ENCODE results near the gene BDNF.
"Not testable (repeated sequence)": the region's sequence is repeated elsewhere in the genome, so short reads cannot be mapped to it uniquely, and the experiment has no call there.

The BDNF gene

DNA sequence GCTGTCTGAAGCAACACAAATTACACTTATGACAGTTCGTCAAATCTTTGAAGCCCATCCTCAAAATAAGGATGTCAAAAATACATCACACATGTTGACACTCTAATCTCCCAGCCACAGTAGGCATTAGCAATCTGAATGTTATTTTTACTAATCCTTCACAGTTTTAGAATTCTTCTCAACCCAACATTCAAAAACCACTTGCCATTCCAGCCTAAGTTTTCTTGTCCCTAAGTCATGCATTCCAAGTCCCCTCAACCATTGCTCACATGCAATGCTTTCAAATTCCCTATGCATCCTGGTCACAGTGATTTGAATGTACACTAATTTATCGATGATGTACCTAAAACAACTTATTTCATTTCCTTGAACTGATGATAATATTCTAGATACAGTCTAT lies 7.5 kb downstream of the BDNF start:
- no peaks in the 10 kb centered on the region for H3K36me3 ChIP-seq (ENCODE audit: insufficient read depth, low read length)
- no peak overlapping the region for H3K9ac ChIP-seq (ENCODE audit: low read depth, low read length)
- H3K4me3 ChIP-seq (ENCODE audit: low read length) = no peak overlapping the region
- H3K9me3 ChIP-seq (replicated peaks; ENCODE audit: low read length) = no peaks in the 10 kb centered on the region
- no peaks in the 10 kb centered on the region for H3K27me3 ChIP-seq (ENCODE audit: control insufficient read depth, insufficient read depth, low read length)
- no peak overlapping the region for H3K4me2 ChIP-seq (ENCODE audit: low read length)
- peaks cover 23% of the 10 kb centered on the region for H3K4me1 ChIP-seq (ENCODE audit: control insufficient read depth, insufficient read depth, low read length)

DNA sequence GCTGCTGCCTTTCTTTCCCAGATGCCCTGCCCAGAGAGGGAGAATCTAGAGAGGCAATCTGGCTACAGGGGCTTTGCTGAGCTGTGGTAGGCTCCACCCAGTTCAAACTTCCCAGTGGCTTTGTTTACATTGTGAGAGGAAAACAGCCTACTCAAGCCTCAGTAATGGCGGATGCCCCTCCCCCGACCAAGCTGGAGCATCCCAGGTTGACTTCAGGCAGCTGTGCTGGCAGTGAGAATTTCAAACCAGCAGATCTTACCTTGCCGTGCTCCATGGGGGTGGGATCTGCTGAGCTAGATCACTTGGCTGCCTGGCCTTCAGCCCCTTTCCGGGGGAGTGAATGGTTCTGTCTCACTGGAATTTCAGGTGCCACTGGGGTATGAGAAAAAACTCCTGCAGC lies 12.2 kb downstream of the BDNF start:
- no peaks in the 10 kb centered on the region for H3K4me1 ChIP-seq (ENCODE audit: control insufficient read depth, insufficient read depth, low read length)
- H3K4me2 ChIP-seq (ENCODE audit: low read length) = no peak overlapping the region
- no peaks in the 10 kb centered on the region for H3K9me3 ChIP-seq (replicated peaks; ENCODE audit: low read length)
- no peak overlapping the region for H3K9ac ChIP-seq (ENCODE audit: low read depth, low read length)
- no peak overlapping the region for H3K4me3 ChIP-seq (ENCODE audit: low read length)
- no peaks in the 10 kb centered on the region for H3K36me3 ChIP-seq (ENCODE audit: insufficient read depth, low read length)
- H3K27me3 ChIP-seq (ENCODE audit: control insufficient read depth, insufficient read depth, low read length) = no peaks in the 10 kb centered on the region

DNA sequence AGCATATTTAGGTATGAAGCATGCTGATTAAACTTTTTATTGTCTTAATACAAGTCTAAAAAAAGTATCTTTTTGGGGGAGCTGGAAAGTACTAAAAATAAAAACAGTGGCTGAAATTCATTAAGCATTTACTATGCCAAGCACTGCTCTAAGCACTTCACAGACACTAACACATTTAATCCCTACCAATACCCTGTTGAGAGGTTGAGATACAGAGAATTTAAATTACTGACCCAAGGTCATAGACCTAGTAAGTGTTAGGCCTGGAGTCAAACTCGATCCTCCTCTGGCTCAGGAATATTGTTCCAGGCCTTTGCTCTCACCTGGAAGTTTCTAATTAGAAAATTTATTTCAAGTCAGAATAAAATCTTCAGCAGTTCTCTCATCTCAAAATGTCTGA lies 18.6 kb downstream of the BDNF start:
- no peak overlapping the region for H3K4me2 ChIP-seq (ENCODE audit: low read length)

DNA sequence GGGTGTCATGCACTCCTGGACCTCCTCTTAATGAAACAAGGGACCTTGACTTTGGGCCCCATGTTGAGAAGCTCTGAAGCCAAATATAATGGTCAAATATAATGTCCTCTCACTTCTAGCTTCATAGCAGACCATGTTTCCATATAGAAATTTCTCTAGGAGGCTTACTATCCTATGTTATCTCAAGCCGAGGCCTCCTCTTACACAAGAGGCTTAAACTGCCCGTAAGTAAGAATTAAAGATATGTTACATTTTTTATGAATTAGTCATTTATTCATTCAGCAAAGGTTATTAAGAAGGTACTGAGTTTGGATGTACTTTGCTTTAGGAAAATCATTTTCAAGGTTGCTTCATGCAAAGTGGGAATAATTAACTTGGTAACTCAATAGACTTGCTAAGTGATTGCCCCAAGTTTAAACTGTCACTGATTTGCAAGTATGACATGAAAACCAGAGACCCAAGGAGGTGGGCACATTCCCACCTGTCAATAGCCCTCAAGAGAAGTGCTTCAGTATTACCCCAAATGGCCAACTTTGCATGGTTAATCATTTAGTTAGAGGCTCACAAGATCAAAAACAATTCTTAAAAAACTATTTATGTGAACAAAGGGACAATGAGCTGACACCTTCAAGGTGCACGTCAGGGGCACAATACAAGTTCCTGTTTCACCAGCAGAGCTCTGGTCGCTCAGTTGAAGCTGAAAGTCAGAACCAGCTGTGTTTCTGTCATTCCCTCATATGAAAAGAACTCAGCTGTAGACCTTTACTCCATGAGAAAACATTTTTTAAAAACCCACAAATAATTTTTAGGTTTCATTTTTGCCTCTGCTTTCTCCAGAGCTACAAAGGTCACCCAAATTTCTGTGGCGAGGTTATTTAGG lies 20.9 kb downstream of the BDNF start:
- no peak overlapping the region for H3K4me3 ChIP-seq (ENCODE audit: low read length)
- peaks cover 9% of the 10 kb centered on the region for H3K4me1 ChIP-seq (ENCODE audit: control insufficient read depth, insufficient read depth, low read length)
- H3K9ac ChIP-seq (ENCODE audit: low read depth, low read length) = no peak overlapping the region
- no peaks in the 10 kb centered on the region for H3K36me3 ChIP-seq (ENCODE audit: insufficient read depth, low read length)
- H3K9me3 ChIP-seq (replicated peaks; ENCODE audit: low read length) = no peaks in the 10 kb centered on the region
- no peak overlapping the region for H3K4me2 ChIP-seq (ENCODE audit: low read length)
- H3K27me3 ChIP-seq (ENCODE audit: control insufficient read depth, insufficient read depth, low read length) = no peaks in the 10 kb centered on the region

More for the DNA sequence above, 18.6 kb downstream of the BDNF start:
- H3K4me1 ChIP-seq (ENCODE audit: control insufficient read depth, insufficient read depth, low read length) = peaks cover 9% of the 10 kb centered on the region
- no peak overlapping the region for H3K4me3 ChIP-seq (ENCODE audit: low read length)
- no peaks in the 10 kb centered on the region for H3K9me3 ChIP-seq (replicated peaks; ENCODE audit: low read length)
- H3K36me3 ChIP-seq (ENCODE audit: insufficient read depth, low read length) = no peaks in the 10 kb centered on the region
- no peaks in the 10 kb centered on the region for H3K27me3 ChIP-seq (ENCODE audit: control insufficient read depth, insufficient read depth, low read length)
- H3K9ac ChIP-seq (ENCODE audit: low read depth, low read length) = no peak overlapping the region

DNA sequence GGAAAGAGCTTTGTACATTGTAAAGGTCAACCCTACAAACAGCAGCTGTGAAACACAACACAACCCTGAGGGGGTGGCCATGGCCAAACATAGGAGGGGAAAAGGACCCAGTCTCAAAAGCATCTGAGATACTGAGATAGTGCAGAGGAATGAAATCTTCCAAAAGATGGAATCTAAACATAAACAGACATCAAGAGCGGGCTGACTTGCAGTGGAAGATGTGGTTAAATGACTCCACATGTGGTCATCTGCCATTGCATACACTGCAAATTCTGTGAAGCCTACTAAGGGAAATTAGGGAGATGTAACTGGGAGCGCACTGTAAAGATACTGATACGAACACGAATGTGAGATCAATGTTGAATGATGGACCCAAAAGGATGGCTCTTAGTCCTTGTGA lies 22.0 kb downstream of the BDNF start:
- Histone ChIP-seq H3K4me1 (ENCODE audit: control insufficient read depth, insufficient read depth, low read length) (peaks cover 9% of the 10 kb centered on the region), H3K9me3 (replicated peaks; ENCODE audit: low read length) (no peaks in the 10 kb centered on the region), H3K9ac (ENCODE audit: low read depth, low read length) (no peak overlapping the region), H3K4me2 (ENCODE audit: low read length) (no peak overlapping the region), H3K36me3 (ENCODE audit: insufficient read depth, low read length) (no peaks in the 10 kb centered on the region), H3K4me3 (ENCODE audit: low read length) (no peak overlapping the region), H3K27me3 (ENCODE audit: control insufficient read depth, insufficient read depth, low read length) (no peaks in the 10 kb centered on the region)

DNA sequence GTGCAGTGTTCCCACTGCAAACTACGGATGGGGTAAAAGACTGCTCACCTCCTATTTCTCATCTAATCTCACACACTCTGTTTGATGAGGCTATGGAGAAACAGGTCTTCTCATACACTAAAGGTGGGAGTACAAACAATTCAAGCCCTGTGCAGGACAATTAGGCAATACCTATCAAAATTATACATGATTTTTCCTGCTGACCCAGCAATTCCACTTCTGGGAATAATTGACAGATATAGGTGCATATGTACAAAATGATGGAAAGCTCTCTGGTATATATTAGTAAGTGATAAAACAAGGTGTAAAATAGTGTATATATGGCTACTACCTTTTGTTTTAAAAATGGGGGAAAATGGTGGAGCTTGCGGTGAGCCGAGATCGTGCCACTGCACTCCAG lies 23.1 kb downstream of the BDNF start:
- Histone ChIP-seq H3K36me3 (ENCODE audit: insufficient read depth, low read length) (no peaks in the 10 kb centered on the region), H3K4me3 (ENCODE audit: low read length) (no peak overlapping the region), H3K9ac (ENCODE audit: low read depth, low read length) (no peak overlapping the region), H3K9me3 (replicated peaks; ENCODE audit: low read length) (no peaks in the 10 kb centered on the region), H3K4me2 (ENCODE audit: low read length) (no peak overlapping the region), H3K4me1 (ENCODE audit: control insufficient read depth, insufficient read depth, low read length) (peaks cover 9% of the 10 kb centered on the region), H3K27me3 (ENCODE audit: control insufficient read depth, insufficient read depth, low read length) (no peaks in the 10 kb centered on the region)

DNA sequence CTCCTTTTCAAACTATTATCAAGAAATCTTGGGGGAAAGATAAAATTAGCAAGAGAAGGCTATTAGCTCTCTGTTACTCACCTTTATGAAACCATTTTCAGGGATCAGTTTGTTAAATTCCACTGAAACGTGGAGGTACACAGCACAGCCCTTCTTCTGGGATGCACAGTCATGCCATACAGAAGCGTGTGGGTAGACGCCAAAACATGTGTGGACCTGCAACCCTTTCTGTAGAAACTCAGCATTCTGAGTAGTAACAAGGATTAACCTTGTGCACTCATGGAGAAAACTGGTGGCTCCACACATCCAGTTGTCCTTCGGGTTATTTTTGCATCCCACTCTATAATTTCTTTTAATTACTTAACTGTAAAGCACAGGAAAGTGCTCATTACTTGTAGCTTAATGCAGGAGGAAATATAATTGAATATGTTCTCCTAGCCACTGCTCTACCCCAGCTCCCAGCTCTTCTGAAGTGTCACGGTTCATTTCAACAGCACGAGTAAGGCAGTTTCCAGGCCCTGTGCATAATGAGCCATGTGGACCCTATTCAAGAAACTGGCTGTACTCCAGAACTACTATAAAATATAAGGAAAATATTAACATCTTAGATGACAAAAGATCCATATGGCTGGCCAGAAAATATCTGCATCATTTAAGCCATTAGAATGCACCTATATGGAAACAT lies 26.1 kb downstream of the BDNF start:
- H3K9ac ChIP-seq (ENCODE audit: low read depth, low read length) = no peak overlapping the region
- H3K9me3 ChIP-seq (replicated peaks; ENCODE audit: low read length) = no peaks in the 10 kb centered on the region
- no peaks in the 10 kb centered on the region for H3K36me3 ChIP-seq (ENCODE audit: insufficient read depth, low read length)
- peaks cover 9% of the 10 kb centered on the region for H3K4me1 ChIP-seq (ENCODE audit: control insufficient read depth, insufficient read depth, low read length)
- H3K27me3 ChIP-seq (ENCODE audit: control insufficient read depth, insufficient read depth, low read length) = no peaks in the 10 kb centered on the region
- H3K4me2 ChIP-seq (ENCODE audit: low read length) = no peak overlapping the region
- H3K4me3 ChIP-seq (ENCODE audit: low read length) = no peak overlapping the region

DNA sequence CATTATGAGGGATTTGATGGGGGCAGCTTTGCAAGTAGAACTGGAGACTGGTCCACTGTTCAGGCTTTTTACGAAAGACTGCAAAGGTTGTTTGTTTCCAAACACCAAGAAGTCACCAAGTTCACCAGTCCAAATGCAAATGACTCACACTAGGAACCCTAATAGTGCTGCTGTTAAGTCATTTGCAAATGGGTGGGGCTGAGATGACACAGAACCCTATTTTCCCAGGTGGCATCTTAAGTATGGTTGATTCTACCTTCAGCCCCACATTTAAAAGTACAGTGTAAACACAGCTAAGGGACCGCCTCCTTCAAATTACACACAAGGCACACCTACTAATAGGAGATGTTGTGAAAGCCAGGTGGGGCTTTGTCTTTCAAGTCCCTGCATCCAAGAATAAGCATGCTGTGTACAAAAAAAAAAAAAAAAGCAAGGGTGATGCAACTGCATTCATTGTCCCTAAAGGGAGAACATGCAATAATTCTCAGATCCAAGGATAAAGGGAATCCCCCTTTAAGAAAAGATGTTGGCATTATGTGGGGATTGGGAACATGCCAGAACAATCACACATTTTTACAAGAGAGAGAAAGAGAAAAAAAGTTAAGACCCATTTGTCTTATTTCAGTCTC lies 27.3 kb downstream of the BDNF start:
- Histone ChIP-seq H3K4me1 (ENCODE audit: control insufficient read depth, insufficient read depth, low read length) (peaks cover under 1% of the 10 kb centered on the region), H3K4me3 (ENCODE audit: low read length) (no peak overlapping the region), H3K9me3 (replicated peaks; ENCODE audit: low read length) (no peaks in the 10 kb centered on the region), H3K9ac (ENCODE audit: low read depth, low read length) (no peak overlapping the region), H3K27me3 (ENCODE audit: control insufficient read depth, insufficient read depth, low read length) (no peaks in the 10 kb centered on the region), H3K36me3 (ENCODE audit: insufficient read depth, low read length) (no peaks in the 10 kb centered on the region), H3K4me2 (ENCODE audit: low read length) (no peak overlapping the region)

DNA sequence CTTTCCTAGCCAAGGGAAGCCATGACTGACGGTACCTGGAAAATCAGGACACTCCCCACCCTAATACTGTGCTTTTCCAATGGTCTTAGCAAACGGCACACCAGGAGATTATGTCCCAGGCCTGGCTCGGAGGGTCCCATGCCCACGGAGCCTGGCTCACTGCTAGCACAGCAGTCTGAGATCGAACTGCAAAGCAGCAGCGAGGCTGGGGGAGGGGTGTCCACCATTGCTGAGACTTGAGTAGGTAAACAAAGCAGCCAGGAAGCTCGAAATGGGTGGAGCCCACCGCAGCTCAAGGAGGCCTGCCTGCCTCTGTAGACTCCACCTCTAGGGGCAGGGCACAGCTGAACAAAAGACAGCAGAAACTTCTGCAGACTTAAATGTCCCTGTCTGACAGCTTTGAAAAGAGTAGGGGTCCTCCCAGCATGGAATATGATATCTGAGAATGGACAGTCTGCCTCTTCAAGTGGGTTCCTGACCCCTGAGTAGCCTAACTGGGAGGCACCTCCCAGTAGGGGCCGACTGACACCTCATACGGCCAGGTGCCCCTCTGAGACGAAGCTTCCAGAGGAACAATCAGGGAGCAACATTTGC lies 34.6 kb downstream of the BDNF start:
- H3K9me3 ChIP-seq (replicated peaks; ENCODE audit: low read length); H3K36me3 ChIP-seq (ENCODE audit: insufficient read depth, low read length); H3K4me1 ChIP-seq (ENCODE audit: control insufficient read depth, insufficient read depth, low read length); H3K27me3 ChIP-seq (ENCODE audit: control insufficient read depth, insufficient read depth, low read length); H3K9ac ChIP-seq (ENCODE audit: low read depth, low read length); H3K4me3 ChIP-seq (ENCODE audit: low read length); H3K4me2 ChIP-seq (ENCODE audit: low read length): not testable (repeated sequence)

DNA sequence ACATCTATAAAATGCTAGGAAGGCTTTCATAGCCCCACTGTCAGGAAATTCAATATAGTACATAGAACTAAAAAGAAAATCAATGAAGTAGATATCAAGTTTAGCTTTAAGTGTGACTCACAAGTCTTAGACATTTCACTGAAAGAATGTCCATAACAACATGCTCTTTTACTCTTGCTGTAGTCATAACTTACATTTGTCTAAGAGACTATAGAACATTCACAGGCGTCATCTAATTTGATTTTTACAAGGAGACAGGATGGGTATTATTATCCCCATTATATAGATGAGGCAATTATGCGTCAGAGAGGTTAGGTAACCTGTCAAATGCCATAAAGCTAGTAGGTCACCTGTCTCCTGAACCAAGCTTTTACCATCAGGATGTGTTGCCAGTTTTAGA lies 36.9 kb downstream of the BDNF start:
- Histone ChIP-seq H3K9ac (ENCODE audit: low read depth, low read length) (no peak overlapping the region), H3K4me1 (ENCODE audit: control insufficient read depth, insufficient read depth, low read length) (no peaks in the 10 kb centered on the region), H3K36me3 (ENCODE audit: insufficient read depth, low read length) (no peaks in the 10 kb centered on the region), H3K4me2 (ENCODE audit: low read length) (no peak overlapping the region), H3K4me3 (ENCODE audit: low read length) (no peak overlapping the region), H3K27me3 (ENCODE audit: control insufficient read depth, insufficient read depth, low read length) (no peaks in the 10 kb centered on the region), H3K9me3 (replicated peaks; ENCODE audit: low read length) (no peaks in the 10 kb centered on the region)

DNA sequence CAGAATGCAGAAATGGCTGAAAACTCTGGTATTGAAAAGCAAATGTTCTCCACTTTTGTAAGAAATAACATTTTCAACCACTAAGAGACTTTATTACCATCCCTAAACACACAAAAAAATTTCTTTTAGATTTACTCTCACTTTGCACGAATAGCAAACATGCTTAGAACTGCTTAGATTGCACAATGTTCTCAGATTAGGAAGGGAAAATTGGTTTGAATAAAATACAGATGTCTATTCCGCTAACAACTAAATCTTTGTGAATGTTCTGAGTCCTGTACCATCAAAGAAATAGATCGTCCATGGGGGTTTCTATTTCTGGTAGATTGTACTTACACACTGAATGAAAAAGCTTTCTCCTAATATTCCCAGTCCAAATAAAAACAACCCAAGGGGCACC lies 40.1 kb downstream of the BDNF start:
- Histone ChIP-seq H3K9ac (ENCODE audit: low read depth, low read length) (no peak overlapping the region), H3K27me3 (ENCODE audit: control insufficient read depth, insufficient read depth, low read length) (no peaks in the 10 kb centered on the region), H3K4me1 (ENCODE audit: control insufficient read depth, insufficient read depth, low read length) (no peaks in the 10 kb centered on the region), H3K4me2 (ENCODE audit: low read length) (no peak overlapping the region), H3K9me3 (replicated peaks; ENCODE audit: low read length) (no peaks in the 10 kb centered on the region), H3K36me3 (ENCODE audit: insufficient read depth, low read length) (peaks cover 22% of the 10 kb centered on the region), H3K4me3 (ENCODE audit: low read length) (no peak overlapping the region)
